Thyroid gland (tissue), 4 donors: ENCODE data around the gene ATP7B. TPM values are rescaled to one million over a fixed set of nuclear protein-coding genes. Genes with fewer than 3 reads are reported as not detected.
"Not testable (repeated sequence)": the region's sequence is repeated elsewhere in the genome, so short reads cannot be mapped to it uniquely, and the experiment has no call there.

Source experiments
- DNase-seq, 2 donors: peaks; one replicate each; pipeline ENCODE4 v3.0.0-alpha.2; 2019
- H3K27ac ChIP-seq, 3 donors: fragments of 200-600 bp; sonication (generic); 1 replicate in 2 of 3; 2 replicates in 1 of 3; pipeline ENCODE4 v1.5.1; 2016 to 2019; ENCODE audit warnings: mild to moderate bottlenecking in 1 of 3, moderate library complexity in 1 of 3
- H3K27me3 ChIP-seq: fragments of 200-600 bp; sonication (generic); one replicate; pipeline ENCODE4 v1.5.1; 2019
- H3K36me3 ChIP-seq, 2 donors: fragments of 200-600 bp; sonication (generic); one replicate each; pipeline ENCODE4 v1.5.1; 2016 to 2019
- H3K4me1 ChIP-seq, 2 donors: fragments of 200-600 bp; sonication (generic); one replicate each; pipeline ENCODE4 v1.5.1; 2017 to 2019
- H3K4me3 ChIP-seq, 3 donors: fragments of 200-600 bp; sonication (generic); replicated peaks in 1 of 3; 1 replicate in 2 of 3; 2 replicates in 1 of 3; pipeline ENCODE4 v1.5.1; 2016; ENCODE audit warnings: mild to moderate bottlenecking in 1 of 3
- H3K9me3 ChIP-seq: fragments of 200-600 bp; sonication (generic); one replicate; pipeline ENCODE4 v1.5.1; 2017
- CTCF ChIP-seq, 6 experiments: fragments of 200-600 bp in 3 of 6; fragments of 450-650 bp in 3 of 6; sonication (generic) in 3 of 6; IDR thresholded peaks; one replicate each; pipeline ENCODE4 v1.5.1; 2016 to 2019; ENCODE audit warnings: antibody characterized with exemption in 6 of 6, mild to moderate bottlenecking in 2 of 6, inconsistent platforms in 1 of 6, moderate library complexity in 1 of 6
- POLR2A ChIP-seq, 2 donors: fragments of 450-650 bp; IDR thresholded peaks; one replicate each; pipeline ENCODE4 v1.6.1; 2017; ENCODE audit warnings: antibody characterized with exemption in 2 of 2, mild to moderate bottlenecking in 2 of 2, moderate library complexity in 1 of 2
- WGBS, 2 donors: methylation state at CpG; one replicate each; pipeline ENCODE4 v1.1.5; 2017; 5-methylcytosine and 5-hydroxymethylcytosine counted together
- intact Hi-C: fragments of 100-400 bp; cut with DNase I; formaldehyde crosslinking; loops from one replicate; pipeline ENCODE4 v1.15.1; 2023
- total RNA-seq, 4 donors: library from RNA; depleted of rRNA; stranded (reverse); fragments of >200 nt; gene quantifications; one replicate each; pipeline ENCODE4 v1.2.3, GENCODE V29; 2016

ATP7B gene
- total RNA-seq, 4 donors from 2014 or later, result 3.8 to 10.1 (median 5.6) TPM

- intact Hi-C loops, result no loop called here
- H3K27ac ChIP-seq, result no peak overlapping the region
These were observed 17.5 kb downstream of the ATP7B start for GRCh38 chr13:51993713-51994112.

GRCh38 chr13:51988988-51989618 lies 22.1 kb downstream of the ATP7B start:
- WGBS, 2 donors, result 92 to 95% methylated on average over 3 of the region's 3 CpGs
- Histone ChIP-seq H3K27ac (no peak overlapping the region), H3K9me3 (no peaks in the 10 kb centered on the region), H3K36me3 (no peaks in the 10 kb centered on the region), H3K27me3 (no peaks in the 10 kb centered on the region), H3K4me3 (no peak overlapping the region), H3K4me1 (no peaks in the 10 kb centered on the region)
- TF ChIP-seq POLR2A (IDR thresholded peaks at IDR 0.05) (no peak), CTCF (IDR thresholded peaks at IDR 0.05) (no peak)
- no peak for DNase-seq
- intact Hi-C loops, result no loop called here

More at GRCh38 chr13:51993713-51994112, 17.5 kb downstream of the ATP7B start:
- WGBS, 2 donors, result 91 to 97% methylated on average over 2 of the region's 2 CpGs
- no peak for TF ChIP-seq POLR2A (IDR thresholded peaks at IDR 0.05)
- H3K36me3 ChIP-seq, result no peaks in the 10 kb centered on the region
- no peak overlapping the region for H3K4me3 ChIP-seq
- H3K4me1 ChIP-seq, result peaks cover 16 to 17% of the 10 kb centered on the region in 2 donors
- no peak for DNase-seq
- no peaks in the 10 kb centered on the region for H3K9me3 ChIP-seq
- no peaks in the 10 kb centered on the region for H3K27me3 ChIP-seq

GRCh38 chr13:51984904-51985303 lies 26.3 kb downstream of the ATP7B start:
- 89 to 90% methylated on average over 4 of the region's 4 CpGs for WGBS, 2 donors
- intact Hi-C loops, result not testable (repeated sequence)

GRCh38 chr13:51983292-51983691 lies 28.0 kb downstream of the ATP7B start:
- WGBS, 2 donors, result 85 to 90% methylated on average over 3 of the region's 3 CpGs
- DNase-seq, intact Hi-C loops, H3K36me3 ChIP-seq, H3K9me3 ChIP-seq, H3K27me3 ChIP-seq, H3K27ac ChIP-seq, H3K4me3 ChIP-seq, H3K4me1 ChIP-seq: not testable (repeated sequence)

More at GRCh38 chr13:51984904-51985303, 26.3 kb downstream of the ATP7B start:
- H3K27me3 ChIP-seq, H3K9me3 ChIP-seq, H3K36me3 ChIP-seq, DNase-seq, H3K4me1 ChIP-seq, H3K27ac ChIP-seq, H3K4me3 ChIP-seq: not testable (repeated sequence)

GRCh38 chr13:51981355-51981754 lies 29.9 kb downstream of the ATP7B start:
- intact Hi-C loops, result no loop called here
- no peak for DNase-seq
- Histone ChIP-seq H3K4me1 (no peaks in the 10 kb centered on the region), H3K4me3 (no peak overlapping the region), H3K9me3 (no peaks in the 10 kb centered on the region), H3K27me3 (no peaks in the 10 kb centered on the region), H3K27ac (no peak overlapping the region), H3K36me3 (no peaks in the 10 kb centered on the region)
- TF ChIP-seq POLR2A (IDR thresholded peaks at IDR 0.05) (no peak), CTCF (IDR thresholded peaks at IDR 0.05) (no peak)
- 88 to 89% methylated on average over 4 of the region's 4 CpGs for WGBS, 2 donors

- H3K4me3 ChIP-seq, result no peak overlapping the region
- no peaks in the 10 kb centered on the region for H3K9me3 ChIP-seq
- no peak for TF ChIP-seq CTCF (IDR thresholded peaks at IDR 0.05)
- no peak for TF ChIP-seq POLR2A (IDR thresholded peaks at IDR 0.05)
- no peak for DNase-seq
- no peak overlapping the region for H3K27ac ChIP-seq
- intact Hi-C loops, result no loop called here
- no peaks in the 10 kb centered on the region for H3K36me3 ChIP-seq
- H3K27me3 ChIP-seq, result no peaks in the 10 kb centered on the region
- H3K4me1 ChIP-seq, result no peaks in the 10 kb centered on the region
- 63 to 68% methylated on average over 4 of the region's 4 CpGs for WGBS, 2 donors
These were observed 30.3 kb downstream of the ATP7B start for GRCh38 chr13:51980908-51981307.
